ENCODE results near the gene CPNE9. TPM values are rescaled to one million over a fixed set of nuclear protein-coding genes. Genes with fewer than 3 reads are reported as not detected.
"Not testable (repeated sequence)": the region's sequence is repeated elsewhere in the genome, so short reads cannot be mapped to it uniquely, and the experiment has no call there.

CPNE9 gene
- total and polyA plus RNA-seq, 2 of the 13 experiments (the other 11 are each of a cell fraction or from before 2014, with no cell fraction given) = 0.20 TPM; not detected in 1

GRCh38 chr3:9771007-9771406, 67.4 kb downstream of the CPNE9 start:
- H3K9me3 ChIP-seq (ENCODE audit: low read length); H3K4me2 ChIP-seq (ENCODE audit: low read depth, low read length); H2AFZ ChIP-seq (ENCODE audit: low read length); CTCF ChIA-PET (ENCODE audit: low intra/inter-chr PET ratio, low total read pairs); BruUV-seq (replicated peaks); intact Hi-C loops (cut with micrococcal nuclease; ENCODE audit: unreplicated experiment); H3K9ac ChIP-seq (ENCODE audit: insufficient read depth, low read depth, low read length); DNase-seq (ENCODE audit: low spot score); FAIRE-seq; H3K27ac ChIP-seq (ENCODE audit: extremely low read length, insufficient read depth, low read length); H3K27me3 ChIP-seq (ENCODE audit: control insufficient read depth in 1 of 2, insufficient read depth in 2 of 2, low read length in 2 of 2); H4K20me1 ChIP-seq (ENCODE audit: insufficient read depth, low read length); H3K36me3 ChIP-seq (replicated peaks in 1 of 2; ENCODE audit: control insufficient read depth in 1 of 2, insufficient read depth in 2 of 2, low read length in 2 of 2); ATAC-seq; in situ Hi-C loops (cut with HindIII; ENCODE audit: extremely low pct_ligation_motif_present, low pct_unique_long_range_greater_than_20kb); TF ChIP-seq NONO (IDR thresholded peaks at IDR 0.05): not testable (repeated sequence)
- Histone ChIP-seq H3K4me3 (replicated peaks in 1 of 3; ENCODE audit: insufficient read depth in 1 of 3, low read depth in 2 of 3, low read length in 3 of 3) (0 out of 6 replicates have a peak overlapping the region, but pooled peaks of 1 of the 3 experiments have one; percentile 92), H3K79me2 (ENCODE audit: insufficient read depth, low read length) (peaks cover 13% of the 10 kb centered on the region), H3K4me1 (ENCODE audit: insufficient read depth, low read length) (peaks cover 39% of the 10 kb centered on the region)
- 60% methylated on average over 2 of the region's 2 CpGs for WGBS (ENCODE audit: low lambda C conversion rate)
- peak; percentile 78 for TF ChIP-seq ZNF629 (CRISPR knock-in tag; conservative IDR thresholded peaks at IDR 0.05)
- 0 out of 2 replicates have a peak, but pooled peaks have one; percentile 1 for TF ChIP-seq NONO (CRISPR knock-in tag; conservative IDR thresholded peaks at IDR 0.05)
- TF ChIP-seq ZNF121 (CRISPR knock-in tag; IDR thresholded peaks at IDR 0.05) = peak; percentile 76
- TF ChIP-seq ZNF460 (CRISPR knock-in tag; IDR thresholded peaks at IDR 0.05; ENCODE audit: borderline replicate concordance) = peak; percentile 71; the same call in 1 of the 2 replicates
- POLR2A ChIA-PET = interaction anchor here (1.6 to 5.3 kb wide), 4 partner anchors 17 to 40 kb away, joined by 6 to 50 read pairs (median 22); partner anchors contain the start of genes ARPC4, BRPF1, OGG1 and TADA3

- Histone ChIP-seq H3K79me2 (ENCODE audit: insufficient read depth, low read length) (no peaks in the 10 kb centered on the region), H3K4me3 (replicated peaks in 1 of 3; ENCODE audit: insufficient read depth in 1 of 3, low read depth in 2 of 3, low read length in 3 of 3) (no peak overlapping the region), H3K9ac (ENCODE audit: insufficient read depth, low read depth, low read length) (no peak overlapping the region), H3K27me3 (ENCODE audit: control insufficient read depth in 1 of 2, insufficient read depth in 2 of 2, low read length in 2 of 2) (no peaks in the 10 kb centered on the region), H3K36me3 (replicated peaks in 1 of 2; ENCODE audit: control insufficient read depth in 1 of 2, insufficient read depth in 2 of 2, low read length in 2 of 2) (peaks cover 10 to 13% of the 10 kb centered on the region in 2 experiments), H4K20me1 (ENCODE audit: insufficient read depth, low read length) (no peaks in the 10 kb centered on the region), H3K27ac (ENCODE audit: extremely low read length, insufficient read depth, low read length) (no peak overlapping the region), H3K4me2 (ENCODE audit: low read depth, low read length) (no peak overlapping the region), H3K4me1 (ENCODE audit: insufficient read depth, low read length) (peaks cover 10% of the 10 kb centered on the region), H3K9me3 (ENCODE audit: low read length) (no peaks in the 10 kb centered on the region), H2AFZ (ENCODE audit: low read length) (no peak overlapping the region)
- DNase-seq (ENCODE audit: low spot score) = no peak
- ATAC-seq = no peak
- TF ChIP-seq REPIN1 (CRISPR knock-in tag; IDR thresholded peaks at IDR 0.05; ENCODE audit: borderline replicate concordance, low read depth) (no peak), ZNF432 (CRISPR knock-in tag; IDR thresholded peaks at IDR 0.05; ENCODE audit: borderline replicate concordance) (no peak), LCORL (IDR thresholded peaks at IDR 0.05) (peak; percentile 89), LCORL (CRISPR knock-in tag; IDR thresholded peaks at IDR 0.05) (no peak), ZNF33A (CRISPR knock-in tag; IDR thresholded peaks at IDR 0.05; ENCODE audit: borderline replicate concordance) (no peak), ZNF780A (CRISPR knock-in tag; IDR thresholded peaks at IDR 0.05) (no peak)
- BruUV-seq (replicated peaks) = no TSS peak
- ChIA-PET CTCF (ENCODE audit: low intra/inter-chr PET ratio, low total read pairs) (no interaction called here), POLR2A (interaction anchor here (1.3 kb wide), 1 partner anchor 27 kb away, joined by 4 read pairs; the partner anchor contains the start of gene OGG1)
- intact Hi-C loops (cut with micrococcal nuclease; ENCODE audit: unreplicated experiment) (no loop called here), in situ Hi-C loops (cut with HindIII; ENCODE audit: extremely low pct_ligation_motif_present, low pct_unique_long_range_greater_than_20kb) (no loop called here)
- WGBS (ENCODE audit: low lambda C conversion rate) = 50% methylated on average over 5 of the region's 5 CpGs
- FAIRE-seq = no peak
Measured at GRCh38 chr3:9776896-9777693, 73.5 kb downstream of the CPNE9 start.

Data from HepG2 (cell line).